GM19025 (cell line): Measurements from ENCODE around the gene DYSF.

ENCODE experiments used
- ATAC-seq: cut with Tn5 transposase; IDR thresholded peaks from one replicate; pipeline ENCODE4 v1.9.1; 2021; ENCODE audit warnings: mild to moderate bottlenecking, low read depth, moderate library complexity; ENCODE audit not compliant: unreplicated experiment

DYSF gene

DNA sequence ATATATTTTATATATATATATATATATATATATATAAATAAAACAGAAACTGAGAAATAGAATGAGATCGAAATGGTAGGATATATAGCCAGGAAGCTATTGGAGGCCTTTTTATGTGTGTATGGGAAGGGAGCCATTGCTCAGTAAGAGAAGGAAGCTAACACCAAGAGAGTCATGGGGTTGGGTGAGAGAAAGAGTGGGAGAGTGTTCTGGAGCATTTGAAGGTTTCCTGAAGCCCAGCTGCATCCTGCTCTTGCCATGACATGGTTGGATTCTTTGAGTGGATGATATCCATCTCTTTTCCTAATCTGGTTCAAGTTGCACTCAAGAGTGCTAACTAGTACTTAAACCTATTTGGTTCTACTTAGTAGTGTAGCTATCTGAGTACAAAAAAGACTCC is 282.3 kb downstream of the DYSF start:
- no peak for ATAC-seq
